ENCODE measurements around the gene SAMD14. TPM values are rescaled to one million over a fixed set of nuclear protein-coding genes. Genes with fewer than 3 reads are reported as not detected.

SAMD14 gene
- total RNA-seq: 1 to 10 TPM in 1 of 4 donors, under 1 TPM in 2, not detected in 1; 0.04 to 3.8 (median 0.31) TPM

DNA sequence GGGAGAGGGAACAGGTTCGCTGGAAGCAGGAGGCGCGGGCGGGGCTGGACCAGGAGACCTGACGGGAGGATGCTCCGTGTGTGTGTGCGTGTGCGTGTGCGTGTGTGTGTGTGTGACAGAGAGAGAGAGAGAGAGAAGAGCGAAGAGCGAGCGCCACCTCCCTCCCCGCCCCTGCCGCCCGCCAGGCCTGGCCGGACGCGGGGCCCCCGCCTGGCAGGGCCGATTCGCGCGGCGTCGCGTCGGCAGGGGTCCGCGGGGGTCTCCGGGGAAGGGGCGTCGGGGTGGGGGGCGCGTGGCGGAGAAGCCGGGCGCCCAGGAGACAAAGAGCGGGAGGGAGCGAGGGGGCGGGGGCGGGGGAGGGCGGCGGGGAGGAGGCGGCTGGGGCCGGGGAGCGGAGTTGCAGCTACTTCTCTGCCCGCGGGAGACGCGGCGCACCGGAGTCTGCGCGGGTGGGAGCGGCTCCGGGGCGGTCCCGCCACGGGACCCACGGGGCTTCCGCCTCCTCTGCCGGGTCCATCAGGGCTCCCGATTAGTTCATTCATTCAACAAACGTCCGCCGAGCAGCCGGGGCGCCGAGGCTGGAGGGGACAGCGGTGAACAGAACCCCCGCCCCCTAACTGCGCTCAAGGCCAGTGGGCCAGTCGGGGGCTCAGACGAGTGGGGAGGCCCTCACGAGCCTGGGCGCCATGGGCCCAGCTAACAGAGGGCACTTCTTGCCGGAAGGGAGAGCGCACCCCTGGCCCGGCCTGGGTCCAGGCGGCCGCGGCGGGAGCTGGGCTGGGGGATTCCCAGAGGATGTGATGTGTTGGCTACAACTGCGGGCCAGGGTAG, at the start of gene SAMD14:
Gene SAMD14 (minus strand): TSS at position 433 of the 831 bp plus-strand sequence. CDS start 5,201 bp downstream, outside the sequence.
- peaks cover 30 to 46% of the 10 kb centered on the region in 2 donors for H3K4me1 ChIP-seq
- intact Hi-C loops (cut with DNase I; ENCODE audit: low total_unique reads) (loop anchor here (5.0 kb wide), 1 partner anchor 37 kb away; the partner anchor contains the start of gene SGCA), in situ Hi-C loops (cut with MboI; ENCODE audit: low sequenced_read_pairs in 4 of 4) (no loop called here)
- peaks cover 0 to 4% (median 0%) of the 10 kb centered on the region in 3 donors for H3K27me3 ChIP-seq
- DNase-seq (no peak), ATAC-seq (no peak)
- TF ChIP-seq POLR2A (IDR thresholded peaks at IDR 0.05): no peak
- TF ChIP-seq, protein P1, sequence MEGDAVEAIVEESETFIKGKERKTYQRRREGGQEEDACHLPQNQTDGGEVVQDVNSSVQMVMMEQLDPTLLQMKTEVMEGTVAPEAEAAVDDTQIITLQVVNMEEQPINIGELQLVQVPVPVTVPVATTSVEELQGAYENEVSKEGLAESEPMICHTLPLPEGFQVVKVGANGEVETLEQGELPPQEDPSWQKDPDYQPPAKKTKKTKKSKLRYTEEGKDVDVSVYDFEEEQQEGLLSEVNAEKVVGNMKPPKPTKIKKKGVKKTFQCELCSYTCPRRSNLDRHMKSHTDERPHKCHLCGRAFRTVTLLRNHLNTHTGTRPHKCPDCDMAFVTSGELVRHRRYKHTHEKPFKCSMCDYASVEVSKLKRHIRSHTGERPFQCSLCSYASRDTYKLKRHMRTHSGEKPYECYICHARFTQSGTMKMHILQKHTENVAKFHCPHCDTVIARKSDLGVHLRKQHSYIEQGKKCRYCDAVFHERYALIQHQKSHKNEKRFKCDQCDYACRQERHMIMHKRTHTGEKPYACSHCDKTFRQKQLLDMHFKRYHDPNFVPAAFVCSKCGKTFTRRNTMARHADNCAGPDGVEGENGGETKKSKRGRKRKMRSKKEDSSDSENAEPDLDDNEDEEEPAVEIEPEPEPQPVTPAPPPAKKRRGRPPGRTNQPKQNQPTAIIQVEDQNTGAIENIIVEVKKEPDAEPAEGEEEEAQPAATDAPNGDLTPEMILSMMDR (IDR thresholded peaks at IDR 0.05 in 4 of 5, conservative IDR thresholded peaks at IDR 0.05 in 1 of 5): no peak
- no peaks in the 10 kb centered on the region for H3K9me3 ChIP-seq
- H3K27ac ChIP-seq: peak within 1 kb of the TSS; percentile 53 to 95 (median 92)
- H3K36me3 ChIP-seq: no peaks in the 10 kb centered on the region
- H3K4me3 ChIP-seq: peak within 1 kb of the TSS; percentile 52 to 64 (median 54)

DNA sequence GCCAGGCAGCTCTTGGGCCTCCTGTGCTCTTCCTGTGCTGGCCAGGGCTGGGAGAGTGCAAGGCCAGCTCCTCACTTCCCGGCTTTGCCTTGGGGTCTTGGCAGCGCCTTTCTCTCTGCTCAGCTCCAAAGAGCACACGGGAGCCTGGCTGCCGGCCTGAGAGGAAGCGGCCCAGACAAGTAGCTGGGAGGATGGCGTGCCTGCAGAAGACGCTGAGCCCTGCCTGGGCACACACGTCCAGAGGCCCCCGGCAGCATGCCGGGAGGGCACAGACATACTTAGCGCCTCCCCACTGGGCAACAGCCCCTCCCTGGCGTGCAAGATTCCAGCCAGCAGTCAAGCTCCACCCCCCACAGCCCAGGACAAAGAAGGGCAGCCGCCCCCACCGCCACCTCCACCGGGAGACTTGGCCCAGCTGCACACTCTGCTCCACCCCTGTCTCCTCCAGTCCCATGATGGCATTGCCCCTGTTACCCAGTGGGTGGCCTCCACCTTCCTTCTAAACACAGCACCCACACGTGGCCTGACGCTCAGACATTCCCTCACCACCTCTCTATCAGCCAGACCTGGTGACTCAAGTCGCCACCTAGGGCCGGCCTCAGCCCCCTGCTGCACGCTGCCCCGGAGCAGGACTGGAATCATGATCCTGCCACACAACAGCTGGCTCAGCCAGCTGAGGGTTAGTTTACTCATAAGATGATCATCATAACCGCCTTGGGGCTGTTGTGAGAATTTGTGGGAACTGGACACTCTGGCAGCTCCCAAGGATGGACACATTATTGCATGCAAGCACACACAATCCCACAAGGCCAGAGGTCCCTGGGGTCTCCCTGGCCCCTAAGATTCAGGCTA, 48.2 kb upstream of the SAMD14 start:
- Histone ChIP-seq H3K4me3 (peak overlapping the region in 1 of 4 donors; percentile 21), H3K27ac (peak overlapping the region; percentile 98 to 100 (median 99)), H3K27me3 (no peaks in the 10 kb centered on the region), H3K4me1 (peaks cover 26 to 39% of the 10 kb centered on the region in 2 donors), H3K36me3 (peaks cover 0 to 14% of the 10 kb centered on the region in 2 donors), H3K9me3 (no peaks in the 10 kb centered on the region)
- ATAC-seq: peak; percentile 90 to 91
- intact Hi-C loops (cut with DNase I; ENCODE audit: low total_unique reads): loop anchor here (1.0 to 5.0 kb wide), 2 partner anchors 84 to 249 kb away; partner anchors contain the start of gene ACSF2
- peak; percentile 70 to 93 for DNase-seq
- in situ Hi-C loops (cut with MboI; ENCODE audit: low sequenced_read_pairs in 4 of 4): no loop called here
- TF ChIP-seq, protein P1 (IDR thresholded peaks at IDR 0.05 in 4 of 5, conservative IDR thresholded peaks at IDR 0.05 in 1 of 5): peak in 4 of 5 experiments; percentile 50 to 67 (median 54)
- TF ChIP-seq POLR2A (IDR thresholded peaks at IDR 0.05): peak in 1 of 2 donors; percentile 48

DNA sequence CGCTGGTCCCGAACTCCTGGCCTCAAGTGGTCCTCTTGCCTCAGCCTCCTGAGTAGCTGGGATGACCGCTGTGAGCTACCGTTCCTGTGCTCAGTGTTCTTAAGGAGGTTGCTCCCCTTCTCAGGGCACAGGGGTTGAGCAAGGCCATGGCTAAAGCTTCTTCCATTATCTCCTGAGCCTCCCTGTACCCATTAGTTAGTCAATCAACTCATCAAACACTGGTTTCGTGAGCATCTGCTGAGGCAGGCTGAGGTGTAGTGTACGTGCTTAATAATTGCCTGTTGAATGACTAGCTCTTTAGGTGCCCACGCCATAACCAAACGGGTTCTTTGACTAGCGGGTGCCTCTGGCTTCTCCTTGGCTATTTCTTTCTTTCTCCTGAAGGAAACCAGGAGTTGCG, 47.5 kb upstream of the SAMD14 start:
- peak overlapping the region; percentile 98 to 100 (median 99) for H3K27ac ChIP-seq
- no peaks in the 10 kb centered on the region for H3K27me3 ChIP-seq
- TF ChIP-seq POLR2A (IDR thresholded peaks at IDR 0.05): no peak
- TF ChIP-seq, protein P1 (IDR thresholded peaks at IDR 0.05 in 4 of 5, conservative IDR thresholded peaks at IDR 0.05 in 1 of 5): no peak
- ATAC-seq (peak in 1 of 2 donors; percentile 2), DNase-seq (no peak)
- peaks cover 0 to 14% of the 10 kb centered on the region in 2 donors for H3K36me3 ChIP-seq
- intact Hi-C loops (cut with DNase I; ENCODE audit: low total_unique reads): loop anchor here (5.0 kb wide), 1 partner anchor 250 kb away; the partner anchor contains the start of gene ACSF2
- H3K9me3 ChIP-seq: no peaks in the 10 kb centered on the region
- in situ Hi-C loops (cut with MboI; ENCODE audit: low sequenced_read_pairs in 4 of 4): no loop called here
- peak overlapping the region in 1 of 4 donors; percentile 21 for H3K4me3 ChIP-seq
- peaks cover 32 to 42% of the 10 kb centered on the region in 2 donors for H3K4me1 ChIP-seq

DNA sequence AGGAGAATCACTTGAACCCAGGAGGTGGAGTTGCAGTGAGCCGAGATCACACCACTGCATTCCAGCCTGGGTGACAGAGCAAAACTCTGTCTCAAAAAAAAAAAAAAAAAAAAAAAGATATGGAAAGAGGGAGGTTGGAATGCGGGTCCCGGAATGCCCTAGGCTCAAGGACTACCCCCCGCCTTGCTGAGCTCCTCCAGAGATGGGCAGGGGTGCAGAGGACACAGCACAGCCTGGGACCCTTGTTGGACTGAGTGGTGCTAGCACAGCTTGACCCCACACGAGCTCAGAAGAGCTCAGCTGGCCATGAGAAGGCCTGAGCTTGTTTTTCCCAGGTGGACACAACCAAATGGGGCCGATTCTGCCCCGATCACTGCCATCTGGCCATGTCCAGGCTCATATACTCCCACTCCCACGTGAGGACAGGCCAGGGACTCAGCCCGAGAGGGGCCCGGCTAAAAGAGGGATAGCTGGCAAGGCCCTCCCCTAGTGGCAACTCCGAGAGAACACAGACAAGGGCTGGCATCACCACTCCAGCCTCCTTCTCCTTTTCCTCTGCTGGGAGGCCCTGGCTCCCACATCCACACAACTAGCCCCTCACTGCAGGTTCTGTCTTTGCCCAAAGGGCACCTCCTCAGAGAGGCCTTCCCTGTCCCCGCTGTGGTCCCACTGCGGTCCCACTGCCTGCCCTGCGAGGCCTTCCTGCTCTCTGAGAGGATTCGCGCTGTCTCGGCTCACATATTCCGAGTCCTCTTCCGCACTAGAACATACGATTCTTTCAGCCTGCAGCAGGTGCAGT, 46.8 kb upstream of the SAMD14 start:
- H3K27ac ChIP-seq: peak overlapping the region; percentile 98 to 100 (median 99)
- intact Hi-C loops (cut with DNase I; ENCODE audit: low total_unique reads) (loop anchor here (5.0 kb wide), 1 partner anchor 251 kb away; the partner anchor contains the start of gene ACSF2), in situ Hi-C loops (cut with MboI; ENCODE audit: low sequenced_read_pairs in 4 of 4) (no loop called here)
- peaks cover 0 to 18% of the 10 kb centered on the region in 2 donors for H3K36me3 ChIP-seq
- H3K4me1 ChIP-seq: peaks cover 38 to 44% of the 10 kb centered on the region in 2 donors
- H3K27me3 ChIP-seq: no peaks in the 10 kb centered on the region
- H3K4me3 ChIP-seq: no peak overlapping the region
- ATAC-seq (no peak), DNase-seq (no peak)
- no peaks in the 10 kb centered on the region for H3K9me3 ChIP-seq
- no peak for TF ChIP-seq POLR2A (IDR thresholded peaks at IDR 0.05)
- TF ChIP-seq, protein P1 (IDR thresholded peaks at IDR 0.05 in 4 of 5, conservative IDR thresholded peaks at IDR 0.05 in 1 of 5): peak in 1 of 5 experiments; percentile 38
